DND-41 (cell line): ENCODE results near the gene C2orf74.

ENCODE experiments used
- CTCF ChIP-seq: IDR thresholded peaks from 2 replicates; pipeline ENCODE4 v1.5.1; 2012; ENCODE audit warnings: borderline replicate concordance, low read length, moderate library complexity, mild to moderate bottlenecking; ENCODE audit not compliant: poor library complexity, severe bottlenecking; ENCODE audit errors: extremely low read depth
- EZH2 ChIP-seq: IDR thresholded peaks from 3 replicates; pipeline ENCODE4 v1.6.1; 2012; ENCODE audit warnings: borderline replicate concordance, low read depth, mild to moderate bottlenecking, moderate library complexity, low read length, inconsistent platforms; ENCODE audit not compliant: severe bottlenecking

- TF ChIP-seq CTCF (no peak), EZH2 (no peak)
These were observed 4.5 kb upstream of the C2orf74 start for GRCh38 chr2:61157371-61158003.
